Neural progenitor cell (in vitro differentiated cells): ENCODE measurements around the gene EIF6.

Experiments
- CTCF ChIP-seq: fragments of 200-600 bp; sonication (generic); IDR thresholded peaks from 2 replicates; pipeline ENCODE4 v1.5.1; 2017; ENCODE audit warnings: antibody characterized with exemption, mild to moderate bottlenecking
- EZH2 ChIP-seq: fragments of 200-600 bp; sonication (generic); IDR thresholded peaks from 2 replicates; pipeline ENCODE4 v1.6.1; 2017; ENCODE audit warnings: antibody characterized with exemption, mild to moderate bottlenecking, moderate library complexity

- no peak for TF ChIP-seq CTCF
- TF ChIP-seq EZH2, result no peak
Measured at GRCh38 chr20:35332540-35333200, 48.1 kb upstream of the EIF6 start.
